ENCODE measurements around the gene PEX14. TPM values are rescaled to one million over a fixed set of nuclear protein-coding genes. Genes with fewer than 3 reads are reported as not detected.

The PEX14 gene
- total RNA-seq, 3 donors from 2014 or later: 12.5 to 16.1 (median 14.8) TPM

DNA sequence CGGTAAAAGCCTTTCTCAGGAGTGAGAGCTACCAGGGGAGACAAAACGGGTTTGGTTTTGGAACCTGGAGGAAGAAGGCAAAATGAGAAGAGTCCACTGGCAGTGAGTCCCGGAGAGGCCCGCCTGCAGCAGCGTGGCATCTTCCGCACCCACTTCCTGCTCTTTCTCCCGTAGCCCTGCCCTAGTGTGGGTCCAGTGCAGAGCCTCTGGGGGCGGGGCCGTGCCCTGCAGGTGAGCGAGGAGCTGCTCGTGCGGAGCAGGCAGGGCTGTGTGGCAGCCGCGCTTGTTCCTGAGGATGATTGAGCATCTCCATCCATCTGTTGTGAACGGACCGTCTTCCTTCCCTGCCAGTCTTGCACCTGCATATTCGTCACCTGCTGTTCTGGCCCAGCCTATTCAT lies 66.5 kb downstream of the PEX14 start:
- peak overlapping the region in 1 of 2 donors; percentile 30 for H3K27ac ChIP-seq
- H3K9me3 ChIP-seq: no peaks in the 10 kb centered on the region

DNA sequence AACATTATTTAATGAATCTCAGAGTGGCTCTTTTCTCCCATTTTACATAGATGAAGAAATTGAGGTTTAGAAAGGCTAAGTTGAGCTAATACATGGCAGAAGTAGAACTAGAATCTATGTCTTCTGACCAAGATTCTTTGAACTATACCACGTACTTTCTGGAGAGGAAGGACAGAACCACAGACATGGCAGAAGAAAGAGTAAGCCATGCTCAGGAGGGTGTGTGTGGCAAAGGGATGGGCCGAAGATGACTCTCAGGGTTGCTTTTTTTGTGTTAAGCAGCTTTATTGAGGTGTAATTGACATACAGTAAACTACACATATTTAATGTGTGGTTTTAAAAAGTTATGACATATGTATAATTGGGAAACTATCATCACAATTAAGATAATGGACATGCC lies 69.5 kb downstream of the PEX14 start:
- intact Hi-C loops (cut with DNase I; ENCODE audit: low total_unique reads): no loop called here
- no peak for TF ChIP-seq POLR2A (IDR thresholded peaks at IDR 0.05)
- TF ChIP-seq, protein P1, sequence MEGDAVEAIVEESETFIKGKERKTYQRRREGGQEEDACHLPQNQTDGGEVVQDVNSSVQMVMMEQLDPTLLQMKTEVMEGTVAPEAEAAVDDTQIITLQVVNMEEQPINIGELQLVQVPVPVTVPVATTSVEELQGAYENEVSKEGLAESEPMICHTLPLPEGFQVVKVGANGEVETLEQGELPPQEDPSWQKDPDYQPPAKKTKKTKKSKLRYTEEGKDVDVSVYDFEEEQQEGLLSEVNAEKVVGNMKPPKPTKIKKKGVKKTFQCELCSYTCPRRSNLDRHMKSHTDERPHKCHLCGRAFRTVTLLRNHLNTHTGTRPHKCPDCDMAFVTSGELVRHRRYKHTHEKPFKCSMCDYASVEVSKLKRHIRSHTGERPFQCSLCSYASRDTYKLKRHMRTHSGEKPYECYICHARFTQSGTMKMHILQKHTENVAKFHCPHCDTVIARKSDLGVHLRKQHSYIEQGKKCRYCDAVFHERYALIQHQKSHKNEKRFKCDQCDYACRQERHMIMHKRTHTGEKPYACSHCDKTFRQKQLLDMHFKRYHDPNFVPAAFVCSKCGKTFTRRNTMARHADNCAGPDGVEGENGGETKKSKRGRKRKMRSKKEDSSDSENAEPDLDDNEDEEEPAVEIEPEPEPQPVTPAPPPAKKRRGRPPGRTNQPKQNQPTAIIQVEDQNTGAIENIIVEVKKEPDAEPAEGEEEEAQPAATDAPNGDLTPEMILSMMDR (IDR thresholded peaks at IDR 0.05): no peak
- TF ChIP-seq POLR2AphosphoS5 (IDR thresholded peaks at IDR 0.05): no peak
- Histone ChIP-seq H3K27me3 (no peaks in the 10 kb centered on the region), H3K27ac (no peak overlapping the region), H3K36me3 (no peaks in the 10 kb centered on the region), H3K4me1 (no peaks in the 10 kb centered on the region), H3K4me3 (no peak overlapping the region), H3K9me3 (no peaks in the 10 kb centered on the region)
- DNase-seq (ENCODE audit: low spot score in 2 of 2): no peak

More for the DNA sequence above, 66.5 kb downstream of the PEX14 start:
- H3K36me3 ChIP-seq: no peaks in the 10 kb centered on the region
- no peaks in the 10 kb centered on the region for H3K4me1 ChIP-seq
- H3K4me3 ChIP-seq: no peak overlapping the region
- intact Hi-C loops (cut with DNase I; ENCODE audit: low total_unique reads): no loop called here
- no peaks in the 10 kb centered on the region for H3K27me3 ChIP-seq
- no peak for DNase-seq (ENCODE audit: low spot score in 2 of 2)
- TF ChIP-seq POLR2A (IDR thresholded peaks at IDR 0.05) (no peak), POLR2AphosphoS5 (IDR thresholded peaks at IDR 0.05) (no peak)
- TF ChIP-seq, protein P1 (IDR thresholded peaks at IDR 0.05): no peak

DNA sequence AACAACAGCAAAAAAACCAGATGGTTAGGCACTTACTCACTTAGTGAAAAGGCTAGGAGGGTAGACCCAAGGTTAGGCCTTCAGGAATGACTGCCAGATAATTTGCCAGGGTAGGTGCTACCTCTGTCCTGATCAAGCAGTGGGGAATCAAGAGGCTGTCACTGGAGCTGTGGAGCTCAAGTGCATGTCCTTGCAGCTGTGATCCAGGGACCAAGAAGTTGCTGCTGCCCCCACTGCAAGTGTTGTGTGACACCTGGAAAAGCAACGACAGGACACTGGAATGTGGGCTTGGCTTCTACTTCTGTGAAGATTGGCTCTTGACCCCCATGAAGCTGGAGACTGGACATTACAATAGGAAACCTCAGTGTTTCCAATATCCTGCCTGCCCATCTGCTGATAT lies 72.1 kb downstream of the PEX14 start:
- Histone ChIP-seq H3K27me3 (no peaks in the 10 kb centered on the region), H3K4me1 (no peaks in the 10 kb centered on the region), H3K9me3 (no peaks in the 10 kb centered on the region), H3K36me3 (no peaks in the 10 kb centered on the region), H3K4me3 (no peak overlapping the region), H3K27ac (no peak overlapping the region)
- no peak for TF ChIP-seq POLR2A (IDR thresholded peaks at IDR 0.05)
- TF ChIP-seq, protein P1 (IDR thresholded peaks at IDR 0.05): no peak
- TF ChIP-seq POLR2AphosphoS5 (IDR thresholded peaks at IDR 0.05): no peak
- intact Hi-C loops (cut with DNase I; ENCODE audit: low total_unique reads): no loop called here
- no peak for DNase-seq (ENCODE audit: low spot score in 2 of 2)

DNA sequence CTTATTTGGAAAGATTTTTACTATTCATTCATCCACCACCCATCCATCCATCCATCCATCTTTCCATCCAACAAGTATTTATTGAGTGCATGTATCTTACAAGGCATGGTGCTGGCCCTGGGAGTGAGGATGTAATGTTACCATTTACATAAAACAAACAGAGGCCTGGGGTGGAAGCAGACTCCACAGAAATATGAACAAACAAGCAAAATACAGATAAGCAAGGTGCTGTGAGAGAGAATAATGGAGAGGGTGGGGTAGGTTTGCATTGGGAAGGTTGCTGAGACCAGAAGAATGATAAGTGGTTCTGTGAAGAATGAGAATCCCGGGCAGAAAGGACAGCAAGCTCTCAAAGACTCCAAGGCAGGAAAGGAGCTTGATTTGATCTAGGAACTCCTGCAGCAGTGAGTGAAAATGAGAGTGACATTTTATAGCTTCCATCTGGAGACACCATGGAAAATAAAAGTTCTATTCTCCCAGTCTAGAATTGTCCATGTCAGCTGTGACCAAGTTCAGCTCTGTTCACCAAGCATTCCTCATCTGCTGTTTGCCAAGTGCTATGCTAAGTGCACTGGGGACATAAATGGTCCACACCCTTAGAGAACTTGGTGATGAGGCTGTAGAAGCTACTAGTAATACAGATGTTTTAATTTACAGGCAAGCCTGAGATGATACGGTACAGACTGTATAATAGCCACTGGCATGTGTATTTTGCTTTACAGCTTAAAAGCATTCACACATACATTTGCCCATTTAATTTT lies 75.3 kb downstream of the PEX14 start:
- no peak for TF ChIP-seq POLR2A (IDR thresholded peaks at IDR 0.05)
- TF ChIP-seq, protein P1 (IDR thresholded peaks at IDR 0.05): no peak
- no peak for TF ChIP-seq POLR2AphosphoS5 (IDR thresholded peaks at IDR 0.05)
- H3K4me1 ChIP-seq: no peaks in the 10 kb centered on the region
- intact Hi-C loops (cut with DNase I; ENCODE audit: low total_unique reads): loop anchor here (5.0 kb wide), 1 partner anchor 447 kb away; no protein-coding TSS in a partner anchor

DNA sequence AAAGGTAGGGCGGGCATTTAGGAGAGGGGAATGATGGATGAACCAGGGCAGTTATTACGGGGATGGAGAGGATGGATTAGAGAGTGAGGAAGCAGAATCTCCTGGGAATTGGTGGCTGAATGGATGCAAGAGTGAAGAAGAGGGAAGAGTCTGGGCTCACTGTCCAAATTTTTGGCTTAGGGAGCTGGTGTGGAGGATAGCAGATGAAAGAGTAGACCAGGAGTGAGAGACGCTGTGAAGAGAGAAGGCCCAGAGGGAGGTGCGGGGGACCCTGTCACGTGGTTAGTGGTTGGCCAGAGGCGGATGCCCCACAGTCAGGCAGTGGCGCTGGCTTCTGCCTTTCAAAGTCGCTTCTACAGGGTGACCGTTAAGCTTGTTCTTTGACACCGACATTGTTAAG lies 78.4 kb downstream of the PEX14 start:
- intact Hi-C loops (cut with DNase I; ENCODE audit: low total_unique reads): loop anchor here (5.0 kb wide), 1 partner anchor 444 kb away; no protein-coding TSS in a partner anchor
- Histone ChIP-seq H3K27ac (no peak overlapping the region), H3K9me3 (no peaks in the 10 kb centered on the region), H3K4me3 (no peak overlapping the region), H3K36me3 (no peaks in the 10 kb centered on the region), H3K27me3 (no peaks in the 10 kb centered on the region), H3K4me1 (no peaks in the 10 kb centered on the region)
- DNase-seq (ENCODE audit: low spot score in 2 of 2): no peak
- TF ChIP-seq POLR2A (IDR thresholded peaks at IDR 0.05): no peak
- TF ChIP-seq, protein P1 (IDR thresholded peaks at IDR 0.05): no peak
- TF ChIP-seq POLR2AphosphoS5 (IDR thresholded peaks at IDR 0.05): no peak

More for the DNA sequence above, 75.3 kb downstream of the PEX14 start:
- Histone ChIP-seq H3K4me3 (no peak overlapping the region), H3K27me3 (no peaks in the 10 kb centered on the region), H3K27ac (no peak overlapping the region), H3K36me3 (no peaks in the 10 kb centered on the region), H3K9me3 (no peaks in the 10 kb centered on the region)
- no peak for DNase-seq (ENCODE audit: low spot score in 2 of 2)

All from breast epithelium (tissue), 4 donors.